GM10266 (cell line): ENCODE measurements around the gene ATP2A1.

ENCODE experiments used
- DNase-seq: peaks from one replicate; pipeline ENCODE4 v3.0.0; 2012; ENCODE audit errors: extremely low spot score
- CTCF ChIP-seq: IDR thresholded peaks from 2 replicates; pipeline ENCODE4 v1.5.1; 2012; ENCODE audit warnings: mild to moderate bottlenecking, low read depth; ENCODE audit not compliant: control insufficient read depth, insufficient read depth; ENCODE audit errors: missing control alignments

The ATP2A1 gene

GRCh38 chr16:28878083-28878926 lies at the start of gene ATP2A1:
TSS of gene ATP2A1 (plus strand) at chr16:28878488. CDS start at chr16:28878672, 184 bp downstream.
- DNase-seq = no peak

GRCh38 chr16:28829747-28830146 lies 48.5 kb upstream of the ATP2A1 start:
- TF ChIP-seq CTCF = no peak
- no peak for DNase-seq

More at GRCh38 chr16:28878083-28878926, at the start of gene ATP2A1:
- no peak for TF ChIP-seq CTCF

- no peak for DNase-seq
- no peak for TF ChIP-seq CTCF
Observed at GRCh38 chr16:28830531-28830930, 47.8 kb upstream of the ATP2A1 start.

GRCh38 chr16:28834349-28834748 lies 43.9 kb upstream of the ATP2A1 start:
- no peak for TF ChIP-seq CTCF
- DNase-seq = no peak

GRCh38 chr16:28834873-28835863 lies 43.1 kb upstream of the ATP2A1 start:
- no peak for TF ChIP-seq CTCF
- no peak for DNase-seq

GRCh38 chr16:28835864-28836760 lies 42.2 kb upstream of the ATP2A1 start:
- DNase-seq = no peak
- TF ChIP-seq CTCF = no peak
